ENCODE data around the gene TMEM121B. TPM values are rescaled to one million over a fixed set of nuclear protein-coding genes. Genes with fewer than 3 reads are reported as not detected.

The TMEM121B gene
- polyA plus RNA-seq, 3 donors = 1.4 to 3.2 (median 1.9) TPM

DNA sequence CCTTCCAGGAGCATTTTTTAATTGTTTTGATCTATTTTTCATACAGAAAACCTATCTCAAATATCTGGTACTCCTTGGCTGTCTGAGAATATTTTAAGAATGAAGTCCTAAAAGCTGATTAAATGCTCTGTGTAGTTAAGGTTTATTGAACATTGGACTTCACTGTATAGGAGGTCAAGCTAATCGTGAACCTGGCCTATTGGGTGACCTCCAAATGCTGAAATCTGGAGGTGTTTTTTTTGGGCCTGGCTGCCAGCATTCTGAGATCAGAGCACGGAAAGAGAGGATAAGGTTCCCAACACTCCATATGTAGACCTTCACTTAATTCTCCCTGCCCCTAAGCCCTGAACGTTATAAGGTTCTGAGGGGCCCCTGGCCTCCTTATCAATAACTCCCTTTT lies 28.1 kb downstream of the TMEM121B start:
- 86% methylated on average over 1 of the region's 3 CpGs for WGBS (ENCODE audit: insufficient coverage)
- peaks cover 96% of the 10 kb centered on the region for H3K4me1 Mint-ChIP-seq

GRCh38 chr22:17091851-17092250 lies 29.3 kb downstream of the TMEM121B start:
- Histone ChIP-seq H4K20me1 (ENCODE audit: insufficient read depth, low read length) (peaks cover 100% of the 10 kb centered on the region), H2AFZ (ENCODE audit: insufficient read depth, low read depth, low read length, poor library complexity, severe bottlenecking) (no peak overlapping the region), H3K36me3 (replicated peaks in 1 of 2; ENCODE audit: control insufficient read depth in 1 of 2, insufficient read depth in 2 of 2, low read length in 2 of 2) (peaks cover 20 to 40% of the 10 kb centered on the region in 2 donors), H3K4me1 (ENCODE audit: control insufficient read depth in 1 of 2, insufficient read depth in 2 of 2, low read length in 2 of 2) (peaks cover 98 to 99% of the 10 kb centered on the region in 2 donors), H3K79me2 (ENCODE audit: insufficient read depth, low read length) (peaks cover 100% of the 10 kb centered on the region), H3K27ac (ENCODE audit: low read depth in 1 of 2, low read length in 2 of 2) (peak overlapping the region; percentile 35 to 65), H3K9ac (ENCODE audit: insufficient read depth, low read length, poor library complexity, severe bottlenecking) (no peak overlapping the region), H3K9me3 (replicated peaks in 1 of 2; ENCODE audit: control insufficient read depth in 1 of 2, insufficient read depth in 1 of 2, low read length in 2 of 2) (no peaks in the 10 kb centered on the region), H3K27me3 (ENCODE audit: control insufficient read depth in 2 of 2, insufficient read depth in 2 of 2, low read length in 2 of 2) (no peaks in the 10 kb centered on the region), H3K4me2 (replicated peaks; ENCODE audit: extremely low read depth, low read length, poor library complexity, severe bottlenecking) (peak overlapping the region; percentile 50), H3K4me3 (replicated peaks in 1 of 3; ENCODE audit: low read depth in 2 of 3, low read length in 3 of 3) (peak overlapping the region in 1 of 3 experiments; percentile 16)
- H3K9me3 Mint-ChIP-seq = no peaks in the 10 kb centered on the region
- H3K36me3 Mint-ChIP-seq = peaks cover 34 to 75% of the 10 kb centered on the region in 2 donors
- H3K27ac Mint-ChIP-seq = peak overlapping the region; percentile 53 to 82 (median 70)
- intact Hi-C loops (cut with micrococcal nuclease) = loop anchor here in 1 of 2 donors (2.0 kb wide), 1 partner anchor 25 kb away; no protein-coding TSS in a partner anchor
- H3K4me1 Mint-ChIP-seq = peaks cover 96% of the 10 kb centered on the region
- TF ChIP-seq, protein P1, sequence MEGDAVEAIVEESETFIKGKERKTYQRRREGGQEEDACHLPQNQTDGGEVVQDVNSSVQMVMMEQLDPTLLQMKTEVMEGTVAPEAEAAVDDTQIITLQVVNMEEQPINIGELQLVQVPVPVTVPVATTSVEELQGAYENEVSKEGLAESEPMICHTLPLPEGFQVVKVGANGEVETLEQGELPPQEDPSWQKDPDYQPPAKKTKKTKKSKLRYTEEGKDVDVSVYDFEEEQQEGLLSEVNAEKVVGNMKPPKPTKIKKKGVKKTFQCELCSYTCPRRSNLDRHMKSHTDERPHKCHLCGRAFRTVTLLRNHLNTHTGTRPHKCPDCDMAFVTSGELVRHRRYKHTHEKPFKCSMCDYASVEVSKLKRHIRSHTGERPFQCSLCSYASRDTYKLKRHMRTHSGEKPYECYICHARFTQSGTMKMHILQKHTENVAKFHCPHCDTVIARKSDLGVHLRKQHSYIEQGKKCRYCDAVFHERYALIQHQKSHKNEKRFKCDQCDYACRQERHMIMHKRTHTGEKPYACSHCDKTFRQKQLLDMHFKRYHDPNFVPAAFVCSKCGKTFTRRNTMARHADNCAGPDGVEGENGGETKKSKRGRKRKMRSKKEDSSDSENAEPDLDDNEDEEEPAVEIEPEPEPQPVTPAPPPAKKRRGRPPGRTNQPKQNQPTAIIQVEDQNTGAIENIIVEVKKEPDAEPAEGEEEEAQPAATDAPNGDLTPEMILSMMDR (IDR thresholded peaks at IDR 0.05) = no peak
- DNase-seq = no peak
- peaks cover 0 to 2% (median 0%) of the 10 kb centered on the region in 3 donors for H3K27me3 Mint-ChIP-seq (ENCODE audit: low read depth in 3 of 3)
- peak overlapping the region in 1 of 2 donors; percentile 57 for H3K4me3 Mint-ChIP-seq
- no CpG with 5 or more reads among the region's 4 CpGs for WGBS (ENCODE audit: insufficient coverage)

More for the DNA sequence above, 28.1 kb downstream of the TMEM121B start:
- intact Hi-C loops (cut with micrococcal nuclease) = loop anchor here in 1 of 2 donors (2.0 kb wide), 1 partner anchor 24 kb away; no protein-coding TSS in a partner anchor
- Histone ChIP-seq H3K27ac (ENCODE audit: low read depth in 1 of 2, low read length in 2 of 2) (peak overlapping the region in 1 of 2 donors; percentile 65), H3K27me3 (ENCODE audit: control insufficient read depth in 2 of 2, insufficient read depth in 2 of 2, low read length in 2 of 2) (no peaks in the 10 kb centered on the region), H3K9me3 (replicated peaks in 1 of 2; ENCODE audit: control insufficient read depth in 1 of 2, insufficient read depth in 1 of 2, low read length in 2 of 2) (no peaks in the 10 kb centered on the region), H3K79me2 (ENCODE audit: insufficient read depth, low read length) (peaks cover 100% of the 10 kb centered on the region), H3K4me2 (replicated peaks; ENCODE audit: extremely low read depth, low read length, poor library complexity, severe bottlenecking) (peak overlapping the region; percentile 50), H4K20me1 (ENCODE audit: insufficient read depth, low read length) (peaks cover 100% of the 10 kb centered on the region), H3K9ac (ENCODE audit: insufficient read depth, low read length, poor library complexity, severe bottlenecking) (no peak overlapping the region), H2AFZ (ENCODE audit: insufficient read depth, low read depth, low read length, poor library complexity, severe bottlenecking) (no peak overlapping the region), H3K4me1 (ENCODE audit: control insufficient read depth in 1 of 2, insufficient read depth in 2 of 2, low read length in 2 of 2) (peaks cover 98 to 100% of the 10 kb centered on the region in 2 donors), H3K4me3 (replicated peaks in 1 of 3; ENCODE audit: low read depth in 2 of 3, low read length in 3 of 3) (peak overlapping the region in 1 of 3 experiments; percentile 32), H3K36me3 (replicated peaks in 1 of 2; ENCODE audit: control insufficient read depth in 1 of 2, insufficient read depth in 2 of 2, low read length in 2 of 2) (peaks cover 30 to 45% of the 10 kb centered on the region in 2 donors)
- Mint-ChIP-seq H3K9me3 (peaks cover 0 to 2% (median 0%) of the 10 kb centered on the region in 7 donors), H3K4me3 (peak overlapping the region in 1 of 2 donors; percentile 11), H3K36me3 (peaks cover 42 to 80% of the 10 kb centered on the region in 2 donors), H3K27ac (peak overlapping the region in 6 of 7 donors; percentile 58 to 84 (median 72)), H3K27me3 (ENCODE audit: low read depth in 3 of 3) (peaks cover 0 to 2% (median 0%) of the 10 kb centered on the region in 3 donors)
- TF ChIP-seq, protein P1 (IDR thresholded peaks at IDR 0.05) = no peak
- DNase-seq = no peak

Data from CD14-positive monocyte (primary cell).